ENCODE data around the gene VPS11. TPM values are rescaled to one million over a fixed set of nuclear protein-coding genes. Genes with fewer than 3 reads are reported as not detected.

Gene VPS11
- total RNA-seq, 2 donors from 2014 or later, result 17.6 to 50.1 TPM

DNA sequence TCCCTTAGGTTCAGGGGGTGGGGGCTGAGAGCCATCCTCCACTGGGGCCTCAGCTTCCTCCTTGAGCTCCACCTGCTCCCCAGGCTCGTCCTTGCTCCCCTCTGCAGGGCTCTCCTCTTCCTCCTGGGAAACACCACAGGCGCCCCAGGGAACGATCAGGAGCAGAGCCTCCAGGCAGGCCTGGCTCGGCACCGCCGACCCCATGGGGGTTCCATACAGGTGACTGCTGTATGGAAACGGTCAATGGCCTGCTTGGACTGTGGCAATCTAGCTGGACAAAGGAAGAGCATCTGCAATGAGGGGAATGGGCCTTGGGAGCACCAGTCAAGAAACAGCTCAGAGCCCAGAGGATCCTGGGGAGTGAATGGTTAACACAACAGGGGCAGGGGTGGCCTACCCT lies 18.5 kb upstream of the VPS11 start:
- no peak for DNase-seq
- H3K36me3 ChIP-seq (replicated peaks in 1 of 2; ENCODE audit: insufficient read depth in 1 of 2, low read depth in 2 of 2), result peaks cover 15 to 69% of the 10 kb centered on the region in 2 donors
- no peaks in the 10 kb centered on the region for H3K9me3 ChIP-seq
- H3K27ac ChIP-seq, result no peak overlapping the region
- 75 to 87% methylated on average over 7 of the region's 7 CpGs for WGBS, 2 donors
- intact Hi-C loops (cut with DNase I), result no loop called here
- TF ChIP-seq POLR2A (IDR thresholded peaks at IDR 0.05), result no peak
- TF ChIP-seq, protein P1, sequence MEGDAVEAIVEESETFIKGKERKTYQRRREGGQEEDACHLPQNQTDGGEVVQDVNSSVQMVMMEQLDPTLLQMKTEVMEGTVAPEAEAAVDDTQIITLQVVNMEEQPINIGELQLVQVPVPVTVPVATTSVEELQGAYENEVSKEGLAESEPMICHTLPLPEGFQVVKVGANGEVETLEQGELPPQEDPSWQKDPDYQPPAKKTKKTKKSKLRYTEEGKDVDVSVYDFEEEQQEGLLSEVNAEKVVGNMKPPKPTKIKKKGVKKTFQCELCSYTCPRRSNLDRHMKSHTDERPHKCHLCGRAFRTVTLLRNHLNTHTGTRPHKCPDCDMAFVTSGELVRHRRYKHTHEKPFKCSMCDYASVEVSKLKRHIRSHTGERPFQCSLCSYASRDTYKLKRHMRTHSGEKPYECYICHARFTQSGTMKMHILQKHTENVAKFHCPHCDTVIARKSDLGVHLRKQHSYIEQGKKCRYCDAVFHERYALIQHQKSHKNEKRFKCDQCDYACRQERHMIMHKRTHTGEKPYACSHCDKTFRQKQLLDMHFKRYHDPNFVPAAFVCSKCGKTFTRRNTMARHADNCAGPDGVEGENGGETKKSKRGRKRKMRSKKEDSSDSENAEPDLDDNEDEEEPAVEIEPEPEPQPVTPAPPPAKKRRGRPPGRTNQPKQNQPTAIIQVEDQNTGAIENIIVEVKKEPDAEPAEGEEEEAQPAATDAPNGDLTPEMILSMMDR (IDR thresholded peaks at IDR 0.05), result no peak
- no peak overlapping the region for H3K4me3 ChIP-seq
- no peak for ATAC-seq
- H3K27me3 ChIP-seq, result no peaks in the 10 kb centered on the region
- peaks cover 3% of the 10 kb centered on the region for H3K4me1 ChIP-seq

DNA sequence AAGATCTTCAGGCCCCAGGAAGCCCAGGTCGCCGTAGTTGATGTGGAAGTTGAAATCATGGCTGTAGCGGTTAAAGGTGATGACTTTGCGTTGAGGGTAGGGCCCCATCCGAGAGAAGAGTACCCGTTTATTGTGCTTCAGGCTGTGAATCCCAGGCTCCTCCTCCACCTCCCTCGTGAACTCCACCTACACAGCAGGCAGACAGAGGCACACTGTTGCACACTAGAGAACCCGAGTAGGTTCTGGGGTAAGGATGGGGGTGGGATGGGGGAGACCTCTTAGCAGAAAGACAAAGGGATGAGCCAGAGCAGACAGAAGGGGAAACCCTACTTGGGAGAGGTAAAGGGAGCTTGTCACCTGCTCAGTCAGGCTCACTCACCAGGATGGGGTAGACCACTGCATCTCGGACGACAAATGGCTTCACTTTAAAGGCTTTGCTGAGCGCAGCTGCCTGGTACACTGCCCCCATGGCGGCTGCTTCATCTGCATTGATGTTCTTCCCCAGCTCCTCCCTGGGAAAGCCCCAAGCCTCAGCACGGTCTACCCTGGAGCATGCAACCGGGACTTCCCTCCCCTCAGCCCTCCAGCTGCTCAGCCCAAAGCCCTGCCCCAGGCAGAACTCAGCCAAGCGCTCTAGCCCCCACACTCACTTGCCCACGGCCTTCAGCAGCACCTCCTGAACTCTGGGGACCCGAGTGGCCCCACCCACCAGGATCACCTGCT lies 16.0 kb upstream of the VPS11 start:
- peaks cover 15 to 58% of the 10 kb centered on the region in 2 donors for H3K36me3 ChIP-seq (replicated peaks in 1 of 2; ENCODE audit: insufficient read depth in 1 of 2, low read depth in 2 of 2)
- H3K9me3 ChIP-seq, result no peaks in the 10 kb centered on the region
- H3K27ac ChIP-seq, result no peak overlapping the region
- H3K4me3 ChIP-seq, result no peak overlapping the region
- DNase-seq (no peak), ATAC-seq (no peak)
- 79% methylated on average over 17 of the region's 17 CpGs for WGBS, 2 donors
- intact Hi-C loops (cut with DNase I), result no loop called here
- H3K4me1 ChIP-seq, result peaks cover 27% of the 10 kb centered on the region
- no peaks in the 10 kb centered on the region for H3K27me3 ChIP-seq
- TF ChIP-seq, protein P1 (IDR thresholded peaks at IDR 0.05), result no peak
- TF ChIP-seq POLR2A (IDR thresholded peaks at IDR 0.05), result no peak

DNA sequence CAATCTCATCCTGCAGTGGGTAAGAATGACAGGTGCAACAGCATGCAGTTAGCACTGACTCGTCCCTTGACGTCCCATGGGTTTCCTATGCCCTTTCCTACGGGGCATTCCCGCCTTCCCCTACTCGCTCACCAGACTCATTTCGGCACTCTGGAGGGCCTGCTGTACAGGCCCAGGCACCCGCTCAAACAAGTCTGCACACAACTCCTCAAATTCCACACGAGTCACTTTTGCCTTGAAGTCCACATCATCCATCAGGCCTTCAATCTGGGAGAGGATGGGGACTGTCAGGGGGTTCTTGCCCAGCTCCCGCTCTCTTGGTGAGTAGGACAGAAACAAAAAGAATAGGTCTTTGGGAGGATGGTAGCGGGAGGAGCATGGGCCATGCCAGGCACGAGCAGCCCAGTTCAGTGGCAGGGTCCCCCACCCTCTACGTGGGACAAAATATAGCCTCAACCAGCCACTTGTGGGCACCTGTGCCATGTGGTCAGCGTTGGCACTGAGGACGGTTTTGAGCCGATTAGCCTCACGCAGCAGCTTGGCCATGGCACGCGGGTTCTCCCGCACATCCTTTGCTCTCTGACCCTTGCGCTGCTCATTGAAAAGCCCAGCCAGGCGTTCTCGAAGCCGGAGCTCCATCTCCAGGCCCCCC lies 15.3 kb upstream of the VPS11 start:
- intact Hi-C loops (cut with DNase I), result no loop called here
- ATAC-seq, result no peak

DNA sequence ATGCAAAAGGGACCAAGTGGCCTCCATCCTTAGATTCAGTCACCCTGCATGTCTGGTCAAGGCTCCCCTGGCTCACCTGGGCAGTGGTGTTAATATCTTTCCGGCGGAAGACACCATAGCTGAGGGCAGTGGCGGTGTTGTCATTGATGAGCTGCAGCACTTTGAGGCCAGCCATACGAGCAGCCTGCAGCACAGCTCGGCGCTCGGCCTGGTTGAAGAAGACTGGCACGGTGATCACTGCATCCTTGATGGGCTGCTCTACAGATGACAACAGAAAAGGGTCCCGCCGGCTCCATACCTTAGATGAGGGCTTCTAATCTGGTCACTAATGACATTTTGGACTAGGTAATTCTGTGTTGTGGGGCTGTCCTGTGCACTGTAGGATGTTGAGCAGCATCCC lies 13.2 kb upstream of the VPS11 start:
- H3K27me3 ChIP-seq, result no peaks in the 10 kb centered on the region
- TF ChIP-seq, protein P1 (IDR thresholded peaks at IDR 0.05), result no peak
- TF ChIP-seq POLR2A (IDR thresholded peaks at IDR 0.05), result no peak
- no peak for DNase-seq
- WGBS, 2 donors, result 65 to 77% methylated on average over 5 to 10 of the region's 10 CpGs
- no peaks in the 10 kb centered on the region for H3K9me3 ChIP-seq
- ATAC-seq, result no peak
- H3K36me3 ChIP-seq (replicated peaks in 1 of 2; ENCODE audit: insufficient read depth in 1 of 2, low read depth in 2 of 2), result peaks cover 7 to 34% of the 10 kb centered on the region in 2 donors
- H3K4me1 ChIP-seq, result peaks cover 36% of the 10 kb centered on the region
- no peak overlapping the region for H3K27ac ChIP-seq
- intact Hi-C loops (cut with DNase I), result no loop called here
- H3K4me3 ChIP-seq, result no peak overlapping the region

More for the DNA sequence above, 15.3 kb upstream of the VPS11 start:
- 81 to 88% methylated on average over 17 to 23 of the region's 23 CpGs for WGBS, 2 donors
- H3K4me1 ChIP-seq, result peaks cover 27% of the 10 kb centered on the region
- no peaks in the 10 kb centered on the region for H3K9me3 ChIP-seq
- H3K27ac ChIP-seq, result no peak overlapping the region
- DNase-seq, result no peak
- no peak overlapping the region for H3K4me3 ChIP-seq
- H3K36me3 ChIP-seq (replicated peaks in 1 of 2; ENCODE audit: insufficient read depth in 1 of 2, low read depth in 2 of 2), result peaks cover 15 to 54% of the 10 kb centered on the region in 2 donors
- TF ChIP-seq, protein P1 (IDR thresholded peaks at IDR 0.05), result no peak
- TF ChIP-seq POLR2A (IDR thresholded peaks at IDR 0.05), result no peak
- H3K27me3 ChIP-seq, result no peaks in the 10 kb centered on the region
